Stimulated activated CD4-positive, alpha-beta T cell treated with anti-CD3 and anti-CD28 coated beads, Interleukin-12 subunit alpha, Interleukin-12 subunit beta, amount 100 ng/mL, for 4 hours (primary cell): Measurements from ENCODE around the gene SLC30A4.

ENCODE experiments used
- DNase-seq: peaks from one replicate; pipeline ENCODE4 v3.0.0-alpha.2; 2020

The SLC30A4 gene

GRCh38 chr15:45449395-45449794 is 73.2 kb downstream of the SLC30A4 start:
- DNase-seq = no peak

- DNase-seq = no peak
Measured at GRCh38 chr15:45448066-45448915, 74.3 kb downstream of the SLC30A4 start.

GRCh38 chr15:45443645-45444044 is 78.9 kb downstream of the SLC30A4 start:
- no peak for DNase-seq

- no peak for DNase-seq
Measured at GRCh38 chr15:45442507-45443135, 79.9 kb downstream of the SLC30A4 start.

GRCh38 chr15:45441686-45442085 is 80.9 kb downstream of the SLC30A4 start:
- no peak for DNase-seq

GRCh38 chr15:45441036-45441435 is 81.5 kb downstream of the SLC30A4 start:
- DNase-seq = no peak

GRCh38 chr15:45439521-45440260 is 82.9 kb downstream of the SLC30A4 start:
- no peak for DNase-seq

GRCh38 chr15:45435124-45435903 is 87.2 kb downstream of the SLC30A4 start:
- DNase-seq = no peak

- no peak for DNase-seq
Measured at GRCh38 chr15:45434078-45434567, 88.4 kb downstream of the SLC30A4 start.

GRCh38 chr15:45431511-45431910 is 91.0 kb downstream of the SLC30A4 start:
- DNase-seq = no peak

GRCh38 chr15:45429941-45430792 is 92.4 kb downstream of the SLC30A4 start:
- DNase-seq = peak; percentile 89
